Hematopoietic multipotent progenitor cell treated with erythropoietin and hydrocortisone succinate and interleukin-3 and kit ligand, for 4 days (in vitro differentiated cells): ENCODE measurements around the gene RNU4-1.
"Not testable (repeated sequence)": the region's sequence is repeated elsewhere in the genome, so short reads cannot be mapped to it uniquely, and the experiment has no call there.

Source experiments
- DNase-seq: peaks from one replicate; pipeline ENCODE4 v3.0.0-alpha.2; 2015

Gene RNU4-1

DNA sequence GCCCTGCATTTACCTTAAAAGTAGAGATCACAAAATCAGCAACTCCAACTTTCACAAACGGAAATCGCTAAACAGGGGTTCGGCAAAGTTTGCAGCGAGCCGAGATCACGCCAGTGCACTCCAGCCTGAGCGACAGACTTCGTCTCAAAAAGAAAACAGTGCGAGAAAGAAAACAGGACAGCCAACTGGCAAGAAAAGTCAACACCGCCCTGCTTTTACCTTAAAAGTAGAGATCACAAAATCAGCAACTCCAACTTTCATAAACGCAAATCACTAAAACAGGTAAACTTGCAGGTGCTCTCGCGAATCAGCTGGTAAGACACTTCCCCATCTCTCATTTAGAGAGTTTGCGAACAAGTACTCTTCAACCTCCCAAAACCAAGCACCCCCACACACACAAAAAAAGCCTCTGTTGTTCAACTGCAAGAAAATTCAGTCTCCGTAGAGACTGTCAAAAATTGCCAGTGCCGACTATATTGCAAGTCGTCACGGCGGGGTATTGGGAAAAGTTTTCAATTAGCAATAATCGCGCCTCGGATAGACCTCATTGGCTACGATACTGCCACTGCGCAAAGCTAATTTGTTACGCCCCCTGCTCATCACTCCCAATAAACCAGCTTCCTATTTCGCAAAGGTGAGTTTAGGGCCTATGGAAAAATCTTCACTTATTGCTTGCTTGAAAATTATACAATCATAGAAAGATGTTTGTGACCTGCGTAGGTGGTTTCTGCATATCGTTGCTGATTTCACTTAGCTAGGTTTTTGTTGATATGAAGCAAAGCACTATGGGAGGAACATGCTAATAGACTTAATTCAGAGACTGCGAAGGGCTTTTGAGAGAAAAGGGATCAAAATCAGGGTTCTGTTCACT lies at the start of gene RNU4-1:
RNU4-1 (minus strand) TSS at position 577 of the 871 bp plus-strand sequence.
- DNase-seq: peak; percentile 98

DNA sequence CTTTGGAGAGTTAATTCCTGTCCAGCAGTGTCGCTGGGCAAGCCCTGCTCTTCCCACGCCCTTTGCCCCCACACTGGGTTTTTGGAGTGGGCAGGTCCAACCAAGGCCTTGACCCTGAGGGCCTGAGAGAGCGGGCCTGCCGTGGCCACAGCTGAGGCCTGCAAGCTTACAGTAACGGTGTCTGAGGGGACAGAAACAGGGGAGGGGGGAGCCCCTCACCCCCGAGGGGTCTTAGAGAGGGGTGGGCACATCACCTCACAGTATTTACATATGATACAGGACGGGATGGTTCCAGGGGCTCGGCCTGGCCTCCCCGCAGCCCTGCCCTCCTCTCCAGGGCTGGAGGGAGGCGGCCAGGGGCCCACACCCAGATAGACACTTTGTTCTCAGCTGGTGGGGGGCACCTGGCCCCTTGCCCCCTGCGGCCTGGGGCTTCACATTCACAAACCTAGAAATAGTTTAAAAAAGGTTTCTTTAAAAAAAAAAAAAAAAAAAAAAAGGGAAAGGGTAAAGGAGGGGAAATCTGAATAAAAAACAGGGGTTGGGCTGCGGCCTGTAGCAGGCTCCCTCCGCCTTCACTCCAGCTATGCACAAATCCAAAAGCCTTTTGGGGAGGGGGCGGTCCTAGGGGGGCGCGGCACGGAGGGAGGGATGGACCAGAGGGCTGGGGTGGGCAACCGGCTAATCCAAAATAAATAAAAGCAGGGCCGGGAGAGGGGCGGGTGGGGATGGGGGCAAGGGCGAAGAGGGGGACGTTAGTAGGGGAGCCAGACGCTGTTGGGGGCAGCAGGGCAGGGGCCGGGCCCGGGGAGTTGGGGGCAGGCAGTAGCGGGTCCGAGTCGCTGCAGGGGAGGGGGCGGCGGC lies 49.4 kb upstream of the RNU4-1 start:
- DNase-seq: no peak

DNA sequence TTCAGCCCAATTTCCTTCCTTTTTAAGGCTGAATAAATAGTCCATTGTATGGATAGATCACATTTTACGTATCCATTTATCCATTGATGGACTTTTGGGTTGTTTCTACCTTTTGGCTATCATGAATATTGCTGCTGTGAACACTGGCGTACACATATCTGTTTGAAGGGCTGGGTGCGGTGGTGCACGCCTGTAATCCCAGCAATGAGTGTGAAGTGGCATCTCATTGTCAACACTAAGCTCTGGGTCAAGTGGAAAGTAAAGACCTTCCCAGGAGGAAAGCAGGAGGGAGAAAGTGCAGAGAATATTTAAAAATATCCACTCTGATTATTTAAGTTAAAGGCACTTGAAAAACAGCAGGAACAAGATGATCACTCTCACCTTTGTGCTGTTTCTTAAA lies 46.2 kb upstream of the RNU4-1 start:
- DNase-seq: no peak

DNA sequence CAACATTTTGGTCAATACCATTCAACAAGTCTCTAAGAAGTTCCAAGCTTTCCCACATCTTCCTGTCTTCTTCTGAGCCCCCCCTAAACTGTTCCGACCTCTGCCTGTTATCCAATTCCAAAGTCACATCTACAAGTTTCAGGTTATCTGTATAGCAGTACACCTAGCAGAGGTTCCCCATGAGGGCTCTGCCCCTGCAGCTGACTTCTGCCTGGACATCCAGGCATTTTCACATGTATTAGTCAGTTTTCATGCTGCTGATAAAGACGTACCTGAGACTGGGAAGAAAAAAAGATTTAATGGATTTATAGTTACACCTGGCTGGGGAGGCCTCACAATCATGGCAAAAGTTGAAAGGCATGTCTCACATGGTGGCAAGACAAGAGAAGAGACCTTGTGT lies 44.7 kb upstream of the RNU4-1 start:
- DNase-seq: no peak

DNA sequence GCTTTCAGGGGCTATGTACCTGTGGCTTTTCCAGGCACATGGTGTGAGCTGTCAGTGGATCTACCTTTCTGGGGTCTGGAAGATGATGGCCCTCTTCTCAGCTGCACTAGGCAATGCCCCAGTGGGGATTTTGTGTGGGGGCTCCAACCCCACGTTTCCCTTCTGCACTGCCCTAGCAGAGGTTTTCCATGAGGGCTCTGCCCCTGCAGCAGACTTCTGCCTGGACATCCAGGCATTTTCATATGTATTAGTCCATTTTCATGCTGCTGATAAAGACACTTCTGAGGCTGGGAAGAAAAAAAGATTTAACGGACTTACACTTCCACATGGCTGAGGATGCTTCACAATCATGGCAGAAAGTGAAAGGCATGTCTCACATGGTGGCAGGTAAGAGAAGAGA lies 43.4 kb upstream of the RNU4-1 start:
- DNase-seq: not testable (repeated sequence)

DNA sequence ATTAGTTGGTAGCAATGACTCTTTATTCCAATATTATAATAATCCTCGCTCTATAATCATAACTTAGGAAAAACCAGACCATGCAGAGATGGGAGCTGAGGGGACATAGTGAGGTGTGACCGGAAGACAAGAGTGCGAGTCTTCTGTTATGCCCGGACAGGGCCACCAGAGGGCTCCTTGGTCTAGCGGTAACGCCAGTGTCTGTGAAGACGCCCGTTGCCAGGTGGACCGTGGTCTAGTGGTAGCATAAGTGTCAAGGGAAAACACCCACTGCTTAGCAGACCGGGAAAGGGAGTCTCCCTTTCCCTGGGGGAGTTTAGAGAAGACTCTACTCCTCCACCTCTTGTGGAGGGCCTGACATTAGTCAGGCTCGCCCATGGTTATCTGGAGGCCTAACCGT lies 42.4 kb upstream of the RNU4-1 start:
- peak; percentile 63 for DNase-seq

DNA sequence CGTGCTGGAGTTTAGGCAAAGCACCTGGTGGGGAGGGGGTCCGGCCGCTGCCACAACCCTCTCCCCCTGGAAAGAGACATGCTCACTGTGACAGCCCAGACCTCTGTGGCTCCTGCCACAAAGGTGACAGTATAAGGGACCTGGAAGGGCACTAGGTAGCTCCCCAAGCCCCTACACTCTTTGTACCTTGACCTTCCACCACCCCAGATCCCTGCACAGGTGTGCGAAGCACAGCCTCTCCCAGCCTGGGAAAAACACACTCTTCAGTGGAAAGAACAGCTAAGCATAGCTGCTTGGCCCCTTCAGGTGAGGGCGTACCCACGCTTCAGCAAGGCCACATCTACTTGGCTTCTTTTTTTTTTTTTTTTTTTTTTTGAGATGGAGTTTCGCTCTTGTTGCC lies 39.5 kb upstream of the RNU4-1 start:
- no peak for DNase-seq

DNA sequence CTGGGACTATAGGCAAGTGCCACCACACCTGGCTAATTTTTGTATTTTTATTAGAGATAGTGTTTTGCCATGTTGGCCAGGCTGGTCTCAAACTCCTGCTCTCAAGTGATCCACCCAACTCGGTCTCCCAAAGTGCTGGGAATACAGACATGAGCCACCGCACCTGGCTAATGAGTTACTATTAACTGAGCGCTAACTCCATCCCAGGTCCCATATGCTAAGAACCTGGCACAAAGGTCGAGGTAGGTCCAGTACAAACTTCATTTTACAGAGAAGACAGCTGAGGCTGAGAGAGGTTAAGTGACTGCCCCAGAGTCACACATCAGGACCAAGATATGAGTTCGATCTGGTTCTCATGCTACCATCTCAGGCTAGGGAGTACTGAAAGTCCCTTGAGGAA lies 39.0 kb upstream of the RNU4-1 start:
- no peak for DNase-seq

DNA sequence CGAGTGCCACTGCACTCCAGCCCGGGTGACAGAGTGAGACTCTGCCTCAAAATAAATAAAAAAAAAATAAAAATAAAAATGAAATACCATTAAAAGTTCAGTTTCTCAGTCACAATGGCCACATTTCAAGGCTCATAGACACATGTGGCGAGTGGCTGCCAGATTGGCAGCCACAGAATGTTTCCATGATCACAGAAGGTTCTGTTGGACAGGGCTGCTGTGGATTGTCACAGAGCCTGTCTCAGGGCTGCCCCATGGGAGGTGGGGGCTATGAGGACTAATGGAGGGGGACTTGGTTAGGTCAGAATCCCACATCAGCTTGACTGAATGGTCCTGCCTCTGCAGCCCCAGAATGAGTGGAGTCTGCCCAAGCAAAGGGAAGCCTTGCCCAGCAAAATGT lies 38.4 kb upstream of the RNU4-1 start:
- no peak for DNase-seq

DNA sequence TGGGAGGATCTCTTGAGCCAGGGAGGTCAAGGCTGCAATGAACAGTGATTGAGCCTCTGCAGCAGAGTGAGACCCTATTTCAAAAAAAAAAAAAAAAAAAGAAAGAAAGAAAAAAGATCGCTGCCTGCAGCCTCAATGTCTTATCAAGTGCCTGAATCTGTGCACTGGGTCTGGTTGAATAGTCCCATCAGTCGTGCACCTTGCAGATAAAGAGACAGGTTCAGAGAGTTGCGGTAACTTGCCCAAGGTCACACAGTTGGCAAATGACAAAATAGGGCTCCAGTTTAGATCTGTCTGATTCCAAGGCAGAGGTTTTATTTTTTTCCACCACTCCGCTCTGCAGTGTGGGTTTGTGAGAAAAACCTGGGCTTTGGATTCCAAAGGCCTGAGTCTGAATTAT lies 35.2 kb upstream of the RNU4-1 start:
- no peak for DNase-seq

DNA sequence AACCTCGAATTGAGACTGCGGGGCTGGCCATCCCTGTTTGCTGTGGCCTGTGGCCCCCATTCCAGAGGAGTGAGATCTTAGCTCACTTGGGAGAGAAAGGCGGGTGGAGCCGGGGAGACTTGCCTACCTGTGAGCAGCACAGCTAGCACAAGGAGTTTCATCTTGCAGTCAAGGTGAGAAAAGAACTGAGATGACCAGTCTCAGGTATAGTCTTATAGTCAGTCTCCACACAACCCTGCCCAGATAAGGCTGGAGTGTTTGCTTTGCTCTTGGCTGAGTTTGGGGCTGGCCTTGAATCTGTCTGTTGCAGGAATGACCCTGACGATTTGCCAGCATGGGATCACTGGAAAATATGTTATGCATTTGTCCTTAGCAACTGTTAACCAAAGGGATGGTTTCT lies 34.6 kb upstream of the RNU4-1 start, which contains the start of gene PLA2G1B:
PLA2G1B (minus strand) TSS at position 187 of the 400 bp plus-strand sequence; CDS start at position 161, 26 bp downstream.
- DNase-seq: no peak

DNA sequence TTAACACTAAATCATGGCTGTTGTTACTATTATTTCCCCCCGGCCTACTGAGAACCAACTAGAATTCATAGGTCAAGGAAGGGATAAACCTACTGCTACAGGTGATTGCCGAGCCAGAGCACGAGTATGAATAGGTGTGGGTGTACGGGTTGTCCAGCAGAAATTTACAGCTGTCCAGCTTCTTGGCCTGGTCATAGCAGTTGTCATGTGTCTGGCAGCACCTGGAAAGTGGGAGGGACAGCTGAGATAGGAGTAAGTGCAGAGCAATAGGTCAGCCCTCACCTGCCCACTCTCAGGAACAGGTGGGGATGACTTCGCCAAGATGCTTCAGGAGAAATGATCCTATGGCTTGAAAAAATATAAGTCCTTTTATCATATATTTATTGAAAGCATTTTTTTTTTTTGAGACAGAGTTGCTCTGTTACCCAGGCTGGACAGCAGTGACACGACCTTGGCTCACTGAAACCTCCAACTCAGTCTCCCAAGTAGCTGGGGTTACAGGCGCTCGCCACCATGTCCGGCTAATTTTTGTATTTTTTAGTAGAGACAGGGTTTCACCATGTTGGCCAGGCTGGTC lies 31.9 kb upstream of the RNU4-1 start:
- DNase-seq: no peak

DNA sequence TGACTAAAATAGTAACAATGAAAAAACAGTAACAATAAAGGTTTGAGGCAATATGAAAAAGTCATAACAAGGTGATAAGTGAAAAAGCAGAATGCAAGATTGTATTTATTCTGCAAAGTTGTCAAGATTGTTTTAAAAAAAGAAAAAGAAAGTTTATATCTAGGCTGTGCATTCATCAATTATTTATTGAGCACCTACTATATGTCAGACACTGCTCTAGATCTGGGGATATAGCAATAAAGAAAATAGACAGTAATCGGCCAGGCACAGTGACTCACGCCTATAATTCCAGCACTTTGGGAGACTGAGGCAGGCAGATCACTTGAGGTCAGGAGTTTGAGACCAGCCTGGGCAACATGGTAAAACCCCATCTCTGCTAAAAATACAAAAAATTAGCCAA lies 30.7 kb upstream of the RNU4-1 start:
- DNase-seq: no peak

DNA sequence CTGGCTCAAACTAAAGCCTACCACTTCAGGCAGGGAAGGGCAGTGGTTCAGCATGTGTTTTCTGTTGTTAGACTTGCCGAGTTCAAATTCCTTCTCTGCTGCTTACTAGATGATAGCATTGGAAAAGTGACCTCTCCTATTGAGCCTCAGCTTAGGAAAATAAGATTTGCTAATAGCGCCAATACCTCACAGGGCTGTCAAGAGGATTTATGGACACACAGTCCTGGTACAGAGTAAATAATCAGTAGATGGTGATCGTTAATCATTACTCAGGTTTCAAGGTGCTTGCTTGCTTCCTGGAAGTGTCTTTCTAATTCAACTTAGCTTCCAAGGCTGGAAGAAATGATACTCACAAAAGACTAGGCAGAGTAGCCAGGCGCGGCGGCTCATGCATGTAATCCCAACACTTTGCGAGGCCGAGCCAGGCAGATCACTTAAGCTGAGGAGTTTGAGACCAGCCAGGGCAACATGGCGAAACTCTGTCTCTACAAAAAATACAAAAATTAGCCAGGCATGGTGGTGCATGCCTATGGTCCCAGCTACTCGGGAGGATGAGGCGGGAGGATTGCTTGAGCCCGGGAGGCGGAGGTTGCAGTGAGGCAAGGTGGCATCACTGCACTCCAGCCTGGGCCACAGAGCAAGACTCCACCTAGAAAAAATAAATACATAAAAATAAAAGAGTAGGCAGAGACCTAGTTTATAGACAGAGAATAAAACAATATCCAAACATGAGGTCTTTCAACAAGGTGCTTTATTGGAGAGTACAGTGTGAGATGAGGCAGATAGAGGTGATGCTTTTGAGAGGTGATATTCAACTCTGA lies 28.6 kb upstream of the RNU4-1 start:
- DNase-seq: no peak

DNA sequence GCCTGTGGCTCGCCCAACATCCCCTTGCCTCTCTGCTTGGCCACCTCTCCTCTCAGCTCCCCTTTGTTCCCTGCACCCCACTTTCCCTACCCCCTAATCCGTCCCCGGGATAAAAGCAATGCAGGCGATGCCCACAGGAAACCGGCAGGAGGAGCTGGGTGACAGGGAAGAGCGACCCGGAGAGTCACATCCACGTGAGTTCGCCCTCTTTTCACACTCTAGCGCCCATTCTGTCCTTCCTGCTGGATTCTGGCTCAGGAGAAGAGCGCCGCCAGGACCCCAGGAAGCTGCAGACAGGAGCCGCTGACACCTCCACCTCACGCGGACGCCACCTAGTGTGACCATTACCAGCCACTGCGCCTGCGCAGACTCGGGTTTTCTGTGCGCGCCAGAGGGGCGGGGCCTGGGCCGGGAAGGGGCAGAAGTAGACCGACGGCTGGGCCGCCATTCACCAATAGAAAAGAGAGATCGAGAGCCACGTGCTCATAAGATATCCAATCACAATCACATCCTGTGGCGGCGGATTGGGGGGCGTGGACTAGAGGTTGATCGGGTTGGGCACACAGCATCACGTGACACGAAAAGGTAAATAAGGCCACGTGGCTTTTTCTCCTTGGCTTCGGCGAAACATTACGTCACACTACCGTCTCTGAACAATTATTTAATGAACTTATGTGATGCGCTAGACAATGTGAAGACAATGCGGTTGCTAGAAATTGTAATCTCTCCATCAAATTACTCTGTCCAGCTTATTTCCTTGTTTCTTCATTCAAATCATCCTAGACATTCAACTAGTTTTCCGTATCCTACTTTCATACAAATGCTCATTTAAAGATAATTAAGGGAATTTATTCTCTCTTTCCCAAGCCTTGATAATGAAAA lies 24.4 kb upstream of the RNU4-1 start:
- peak; percentile 100 for DNase-seq

DNA sequence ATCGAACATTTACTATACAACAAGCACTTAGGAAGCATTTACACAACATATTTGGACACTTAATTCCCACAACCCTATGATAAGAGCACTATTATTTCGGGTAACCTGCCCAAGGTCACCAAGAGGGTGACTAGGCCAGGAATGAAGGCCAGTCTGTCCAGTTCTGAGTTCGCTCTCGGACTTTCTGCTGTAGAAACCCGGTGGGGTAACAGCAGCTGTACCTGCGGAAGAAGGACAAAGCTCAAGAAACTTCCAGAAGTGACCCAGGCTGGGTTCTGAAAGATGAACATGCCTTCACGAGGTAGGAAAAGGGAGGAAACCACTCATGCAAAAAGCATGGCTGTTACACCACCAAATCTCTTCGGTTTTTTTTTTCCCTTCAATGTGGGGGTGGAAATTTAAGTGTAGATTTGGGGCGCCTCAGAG lies 23.8 kb upstream of the RNU4-1 start:
- no peak for DNase-seq

DNA sequence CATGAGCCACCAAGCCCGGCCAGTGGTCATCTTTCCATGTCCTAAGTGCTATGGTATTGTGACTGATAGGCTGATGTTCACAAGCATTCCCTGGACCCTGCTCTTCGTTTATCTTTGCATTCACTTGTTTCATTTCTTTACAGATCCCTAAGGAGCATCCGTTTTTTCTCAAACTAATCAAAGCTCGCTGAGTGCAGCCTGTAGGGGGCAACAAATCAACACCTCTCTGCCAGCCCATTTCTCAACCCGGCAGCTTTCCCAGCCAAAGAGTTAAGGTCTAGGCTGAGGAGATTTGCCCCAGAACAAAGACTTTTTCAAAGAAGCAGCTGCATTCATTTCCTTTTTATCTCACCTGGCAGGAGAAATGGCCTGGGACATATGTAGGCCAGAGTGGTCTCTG lies 21.2 kb upstream of the RNU4-1 start:
- peak; percentile 28 for DNase-seq

DNA sequence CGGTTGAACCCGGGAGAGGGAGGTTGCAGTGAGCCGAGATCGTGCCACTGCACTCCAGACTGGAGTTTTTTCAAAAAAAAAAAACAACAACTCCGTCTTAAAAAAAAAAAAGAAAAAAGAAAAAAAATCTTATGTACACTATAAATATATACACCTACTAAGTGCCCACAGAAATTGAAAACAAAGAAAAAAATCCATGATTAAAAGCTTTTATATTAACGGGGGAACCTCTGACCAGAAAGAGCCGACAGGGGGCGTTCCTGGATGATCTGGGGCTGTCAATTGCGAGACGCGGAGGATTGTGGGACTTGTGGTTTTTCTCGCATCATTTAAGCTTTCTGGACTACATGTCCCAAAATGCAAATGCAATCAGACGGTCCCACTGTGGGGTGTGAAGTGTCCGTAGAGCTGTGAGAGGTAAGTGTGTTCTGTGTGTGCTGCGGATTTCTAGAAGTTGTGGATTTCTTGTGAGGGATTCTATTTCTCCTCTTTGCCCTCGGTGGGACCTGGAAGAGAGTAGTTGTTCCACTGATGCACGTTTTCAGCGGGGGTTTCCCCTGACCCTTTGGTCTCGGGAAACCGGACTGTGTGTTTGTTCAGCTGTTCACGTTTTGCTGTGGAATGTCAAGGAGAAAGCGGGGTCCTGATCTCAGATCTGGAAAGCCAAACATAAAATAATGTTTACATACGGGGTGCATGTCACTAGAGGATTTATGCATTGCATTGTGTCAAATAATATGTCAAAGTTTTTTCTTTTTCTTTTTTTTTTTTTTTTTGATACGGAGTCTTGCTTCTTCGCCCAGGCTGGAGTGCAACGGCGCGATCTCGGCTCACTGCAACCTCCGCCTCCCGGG lies 9.2 kb upstream of the RNU4-1 start, which contains the start of gene SIRT4:
SIRT4 (plus strand) TSS at position 360 of the 854 bp plus-strand sequence. CDS start 1,241 bp downstream, outside the sequence.
- peak; percentile 98 for DNase-seq

DNA sequence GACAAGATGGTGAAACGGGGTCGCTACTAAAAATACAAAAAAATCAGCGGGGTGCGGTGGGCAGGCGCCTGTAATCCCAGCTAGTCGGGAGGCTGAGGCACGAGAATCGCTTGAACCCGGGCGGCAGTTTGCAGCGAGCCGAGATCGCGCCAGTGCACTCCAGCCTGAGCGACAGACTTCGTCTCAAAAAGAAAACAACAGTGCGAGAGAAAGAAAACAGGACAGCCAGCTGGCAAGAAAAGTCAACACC lies 701 bp downstream of the RNU4-1 start:
- DNase-seq: no peak

DNA sequence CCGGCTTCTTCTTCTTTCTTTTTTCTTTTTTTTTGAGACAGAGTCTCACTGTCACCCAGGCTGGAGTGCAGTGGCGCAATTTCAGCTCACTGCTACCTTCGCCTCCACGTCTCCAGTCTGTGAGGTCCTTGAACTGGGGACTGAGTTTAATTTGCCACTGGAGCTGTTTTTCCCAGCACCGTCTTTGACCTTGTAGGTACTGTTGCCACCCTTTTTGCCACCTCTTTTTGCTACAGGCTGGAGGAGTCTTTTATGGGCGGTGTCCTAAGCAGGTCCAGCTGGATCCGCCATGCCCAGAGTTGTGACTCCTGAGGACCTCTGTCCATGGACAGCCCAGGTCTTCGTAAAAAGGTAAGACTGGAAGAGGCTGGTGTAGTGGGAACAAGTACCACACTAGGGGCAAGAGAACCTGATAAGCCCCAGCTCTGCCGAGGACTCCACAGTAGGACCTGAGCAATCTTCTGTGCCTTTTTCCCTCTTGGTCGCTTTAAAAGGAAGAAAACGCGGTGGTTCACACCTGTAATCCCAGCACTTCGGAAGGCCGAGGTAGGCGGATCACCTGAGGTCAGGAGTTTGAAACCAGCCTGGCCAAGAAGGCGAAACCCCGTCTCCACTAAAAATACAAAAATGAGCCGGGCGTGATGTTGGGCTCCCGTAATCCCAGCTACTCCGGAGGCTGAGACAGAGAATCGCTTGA lies 2.3 kb downstream of the RNU4-1 start:
- DNase-seq: peak; percentile 36
